Measurements from ENCODE around the gene CCNK.

Gene CCNK

GRCh38 chr14:99459481-99460100 lies 21.6 kb upstream of the CCNK start:
- Histone ChIP-seq H3K27me3 (ENCODE audit: insufficient read depth, low read length) (no peaks in the 10 kb centered on the region), H3K9me3 (ENCODE audit: low read length) (no peaks in the 10 kb centered on the region), H3F3A (ENCODE audit: insufficient read depth, low read length) (no peaks in the 10 kb centered on the region), H3K4me3 (ENCODE audit: low read depth, low read length, poor library complexity, severe bottlenecking) (no peak overlapping the region), H2AFZ (ENCODE audit: low read length) (no peak overlapping the region), H3K79me2 (ENCODE audit: insufficient read depth, low read length) (no peaks in the 10 kb centered on the region), H3K4me2 (ENCODE audit: low read length) (no peak overlapping the region), H3K4me1 (ENCODE audit: insufficient read depth, low read length, severe bottlenecking) (no peaks in the 10 kb centered on the region), H4K20me1 (ENCODE audit: insufficient read depth, low read length) (no peaks in the 10 kb centered on the region), H3K9me2 (ENCODE audit: low read depth, low read length) (no peaks in the 10 kb centered on the region), H3K9ac (ENCODE audit: low read length) (no peak overlapping the region), H3K36me3 (ENCODE audit: insufficient read depth, low read length) (peaks cover 59% of the 10 kb centered on the region), H3K27ac (ENCODE audit: low read depth, low read length, poor library complexity, severe bottlenecking) (no peak overlapping the region)
- TF ChIP-seq, protein P1, sequence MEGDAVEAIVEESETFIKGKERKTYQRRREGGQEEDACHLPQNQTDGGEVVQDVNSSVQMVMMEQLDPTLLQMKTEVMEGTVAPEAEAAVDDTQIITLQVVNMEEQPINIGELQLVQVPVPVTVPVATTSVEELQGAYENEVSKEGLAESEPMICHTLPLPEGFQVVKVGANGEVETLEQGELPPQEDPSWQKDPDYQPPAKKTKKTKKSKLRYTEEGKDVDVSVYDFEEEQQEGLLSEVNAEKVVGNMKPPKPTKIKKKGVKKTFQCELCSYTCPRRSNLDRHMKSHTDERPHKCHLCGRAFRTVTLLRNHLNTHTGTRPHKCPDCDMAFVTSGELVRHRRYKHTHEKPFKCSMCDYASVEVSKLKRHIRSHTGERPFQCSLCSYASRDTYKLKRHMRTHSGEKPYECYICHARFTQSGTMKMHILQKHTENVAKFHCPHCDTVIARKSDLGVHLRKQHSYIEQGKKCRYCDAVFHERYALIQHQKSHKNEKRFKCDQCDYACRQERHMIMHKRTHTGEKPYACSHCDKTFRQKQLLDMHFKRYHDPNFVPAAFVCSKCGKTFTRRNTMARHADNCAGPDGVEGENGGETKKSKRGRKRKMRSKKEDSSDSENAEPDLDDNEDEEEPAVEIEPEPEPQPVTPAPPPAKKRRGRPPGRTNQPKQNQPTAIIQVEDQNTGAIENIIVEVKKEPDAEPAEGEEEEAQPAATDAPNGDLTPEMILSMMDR (IDR thresholded peaks at IDR 0.05; ENCODE audit: low read length) = no peak
- TF ChIP-seq EZH2 (IDR thresholded peaks at IDR 0.05; ENCODE audit: borderline replicate concordance, low read length) = no peak

DNA sequence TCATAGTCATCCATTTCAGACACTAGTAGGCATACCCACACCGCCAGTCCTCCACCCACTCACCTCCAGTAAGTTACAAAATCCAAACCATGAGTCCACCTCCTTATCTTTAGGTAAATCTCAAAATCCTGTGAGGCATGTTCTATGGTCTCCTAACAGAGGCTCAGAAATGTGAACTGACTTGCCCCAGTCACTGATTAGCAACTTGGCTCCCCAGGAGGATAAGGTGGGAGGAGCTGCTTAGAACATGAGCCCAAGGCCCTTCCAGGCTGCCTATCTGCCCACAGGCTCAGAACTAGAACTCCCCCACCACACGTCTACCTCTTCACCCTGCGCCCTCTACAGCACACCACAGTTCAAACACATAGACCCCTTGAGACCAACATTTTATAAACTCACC lies 20.4 kb upstream of the CCNK start:
- H3K27me3 ChIP-seq (ENCODE audit: insufficient read depth, low read length) = no peaks in the 10 kb centered on the region
- H3K9ac ChIP-seq (ENCODE audit: low read length) = no peak overlapping the region
- no peak overlapping the region for H3K4me3 ChIP-seq (ENCODE audit: low read depth, low read length, poor library complexity, severe bottlenecking)
- H3K79me2 ChIP-seq (ENCODE audit: insufficient read depth, low read length) = no peaks in the 10 kb centered on the region
- H3K36me3 ChIP-seq (ENCODE audit: insufficient read depth, low read length) = peaks cover 52% of the 10 kb centered on the region
- H2AFZ ChIP-seq (ENCODE audit: low read length) = no peak overlapping the region
- H3K27ac ChIP-seq (ENCODE audit: low read depth, low read length, poor library complexity, severe bottlenecking) = no peak overlapping the region
- H3K9me2 ChIP-seq (ENCODE audit: low read depth, low read length) = no peaks in the 10 kb centered on the region
- no peaks in the 10 kb centered on the region for H3F3A ChIP-seq (ENCODE audit: insufficient read depth, low read length)
- H3K4me1 ChIP-seq (ENCODE audit: insufficient read depth, low read length, severe bottlenecking) = no peaks in the 10 kb centered on the region
- TF ChIP-seq, protein P1 (IDR thresholded peaks at IDR 0.05; ENCODE audit: low read length) = no peak
- TF ChIP-seq EZH2 (IDR thresholded peaks at IDR 0.05; ENCODE audit: borderline replicate concordance, low read length) = no peak
- no peak overlapping the region for H3K4me2 ChIP-seq (ENCODE audit: low read length)
- H3K9me3 ChIP-seq (ENCODE audit: low read length) = no peaks in the 10 kb centered on the region
- no peaks in the 10 kb centered on the region for H4K20me1 ChIP-seq (ENCODE audit: insufficient read depth, low read length)

GRCh38 chr14:99461411-99462085 lies 19.7 kb upstream of the CCNK start:
- no peaks in the 10 kb centered on the region for H3K9me2 ChIP-seq (ENCODE audit: low read depth, low read length)
- H3K4me1 ChIP-seq (ENCODE audit: insufficient read depth, low read length, severe bottlenecking) = no peaks in the 10 kb centered on the region
- no peaks in the 10 kb centered on the region for H3F3A ChIP-seq (ENCODE audit: insufficient read depth, low read length)
- H3K27ac ChIP-seq (ENCODE audit: low read depth, low read length, poor library complexity, severe bottlenecking) = no peak overlapping the region
- H3K9ac ChIP-seq (ENCODE audit: low read length) = no peak overlapping the region
- no peak overlapping the region for H3K4me3 ChIP-seq (ENCODE audit: low read depth, low read length, poor library complexity, severe bottlenecking)
- no peaks in the 10 kb centered on the region for H3K27me3 ChIP-seq (ENCODE audit: insufficient read depth, low read length)
- no peaks in the 10 kb centered on the region for H3K79me2 ChIP-seq (ENCODE audit: insufficient read depth, low read length)
- no peaks in the 10 kb centered on the region for H4K20me1 ChIP-seq (ENCODE audit: insufficient read depth, low read length)
- H3K4me2 ChIP-seq (ENCODE audit: low read length) = no peak overlapping the region
- H3K9me3 ChIP-seq (ENCODE audit: low read length) = no peaks in the 10 kb centered on the region
- H2AFZ ChIP-seq (ENCODE audit: low read length) = no peak overlapping the region
- no peak for TF ChIP-seq EZH2 (IDR thresholded peaks at IDR 0.05; ENCODE audit: borderline replicate concordance, low read length)
- TF ChIP-seq, protein P1 (IDR thresholded peaks at IDR 0.05; ENCODE audit: low read length) = no peak
- peaks cover 45% of the 10 kb centered on the region; the same call in 1 of the 2 replicates for H3K36me3 ChIP-seq (ENCODE audit: insufficient read depth, low read length)
